GM18951 (cell line): ENCODE measurements around the gene TRIM33.

Experiments used
- POLR2A ChIP-seq: IDR thresholded peaks from 4 replicates; pipeline ENCODE4 v1.6.1; 2011; ENCODE audit warnings: mild to moderate bottlenecking; ENCODE audit not compliant: insufficient read length, insufficient read depth; ENCODE audit errors: extremely low read depth
- in situ Hi-C: fragments of 300-500 bp; cut with MboI; formaldehyde crosslinking; loops from one replicate; pipeline ENCODE4 v1.12.0; 2022; ENCODE audit warnings: low sequenced_read_pairs, mixed read lengths, inconsistent platforms; ENCODE audit not compliant: unreplicated experiment

Gene TRIM33

DNA sequence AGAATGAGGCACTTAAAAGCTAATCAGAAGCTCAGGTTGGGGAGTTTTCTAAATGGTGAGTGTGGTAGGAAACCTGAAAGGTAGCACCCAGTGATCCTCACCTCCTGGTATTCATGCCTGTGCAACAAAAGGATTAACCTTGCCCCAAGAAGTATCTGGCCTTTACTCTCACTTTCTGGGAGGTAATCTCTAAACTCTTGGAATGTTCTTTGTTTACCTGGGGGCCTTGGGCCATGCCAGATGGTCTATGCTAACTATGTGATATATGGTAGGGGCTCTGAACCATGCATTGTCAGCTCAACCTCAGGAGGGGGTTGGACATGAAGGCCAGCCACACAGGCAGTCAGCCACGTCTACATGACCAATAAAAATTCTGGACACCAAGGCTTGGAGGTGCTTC lies 24.4 kb upstream of the TRIM33 start:
- in situ Hi-C loops, result loop anchor here (10.0 kb wide), 1 partner anchor 161 kb away; no protein-coding TSS in a partner anchor
- no peak for TF ChIP-seq POLR2A

DNA sequence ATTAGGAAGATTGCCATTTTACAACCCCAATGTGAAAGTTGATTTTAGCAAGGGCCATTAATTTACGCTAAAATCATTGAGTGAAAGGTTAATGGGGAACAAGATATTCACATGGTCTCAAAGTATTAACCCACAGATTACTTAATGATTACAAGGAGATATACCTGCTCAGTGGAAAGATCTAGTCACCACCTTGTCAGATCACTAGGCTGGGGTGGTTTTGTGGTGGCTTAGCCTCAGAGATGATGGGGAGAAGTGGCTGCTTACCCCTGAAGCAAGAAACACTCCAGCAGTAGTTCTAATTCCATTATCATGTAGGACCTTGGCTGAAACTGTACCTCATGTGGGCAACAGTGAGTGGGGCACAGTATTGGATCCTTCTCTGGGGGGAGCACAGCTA lies 20.1 kb upstream of the TRIM33 start:
- in situ Hi-C loops, result loop anchor here (10.0 kb wide), 1 partner anchor 156 kb away; no protein-coding TSS in a partner anchor
- TF ChIP-seq POLR2A, result no peak

DNA sequence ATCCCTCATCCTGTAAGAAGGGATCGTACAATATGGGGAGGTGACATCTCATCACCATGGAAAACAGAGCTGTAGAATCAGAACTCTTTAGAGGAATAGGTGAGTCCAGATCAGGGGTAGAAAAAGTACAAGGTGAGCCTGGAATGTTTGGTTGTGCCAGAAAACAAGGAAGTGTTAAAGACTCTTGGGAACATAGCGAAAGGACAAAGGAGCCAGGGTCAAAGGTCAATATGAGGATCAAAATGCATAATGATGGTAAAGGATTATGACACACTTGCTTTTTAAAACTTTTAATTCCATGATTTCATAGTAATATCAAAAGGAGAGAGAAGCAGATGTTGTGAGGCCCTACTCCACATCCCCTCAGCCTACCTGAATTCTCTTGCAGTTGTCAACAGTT lies 19.2 kb upstream of the TRIM33 start:
- in situ Hi-C loops, result loop anchor here (10.0 kb wide), 1 partner anchor 155 kb away; no protein-coding TSS in a partner anchor
- no peak for TF ChIP-seq POLR2A

DNA sequence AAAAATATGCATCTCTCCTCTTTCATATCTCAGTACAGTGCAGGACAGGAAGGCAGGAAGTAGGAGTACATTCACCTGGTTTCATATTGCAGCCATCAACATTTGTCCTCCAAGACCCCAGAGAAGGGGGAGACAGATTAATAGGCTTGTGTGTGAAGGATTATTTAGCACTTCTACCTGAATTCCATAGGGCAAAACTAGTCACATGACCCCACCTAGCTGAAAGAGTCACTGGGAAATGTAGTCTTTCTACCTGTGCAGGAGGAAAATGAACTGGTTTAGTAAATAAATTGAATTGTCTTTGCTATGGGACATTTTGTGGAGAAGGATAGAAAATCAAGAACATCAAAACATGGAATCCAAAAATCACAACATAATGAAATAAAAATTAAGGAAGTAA lies 13.9 kb upstream of the TRIM33 start:
- no peak for TF ChIP-seq POLR2A
- in situ Hi-C loops, result no loop called here

DNA sequence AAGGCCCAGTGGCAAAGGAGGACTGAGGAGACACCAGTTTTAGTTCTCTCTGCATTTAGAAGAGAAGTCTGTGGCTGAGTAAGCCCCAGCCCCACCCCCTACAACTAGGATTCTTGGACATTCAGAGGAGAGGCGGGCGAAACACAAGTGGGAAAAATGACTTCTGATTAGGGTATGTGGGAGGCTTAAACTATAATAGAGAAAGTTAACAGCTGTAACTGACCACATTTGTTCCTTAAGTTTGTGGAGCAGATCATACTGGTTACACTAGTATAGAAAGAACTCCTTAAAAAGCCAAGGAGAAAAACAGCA lies 11.2 kb upstream of the TRIM33 start:
- TF ChIP-seq POLR2A, result no peak
- in situ Hi-C loops, result no loop called here

DNA sequence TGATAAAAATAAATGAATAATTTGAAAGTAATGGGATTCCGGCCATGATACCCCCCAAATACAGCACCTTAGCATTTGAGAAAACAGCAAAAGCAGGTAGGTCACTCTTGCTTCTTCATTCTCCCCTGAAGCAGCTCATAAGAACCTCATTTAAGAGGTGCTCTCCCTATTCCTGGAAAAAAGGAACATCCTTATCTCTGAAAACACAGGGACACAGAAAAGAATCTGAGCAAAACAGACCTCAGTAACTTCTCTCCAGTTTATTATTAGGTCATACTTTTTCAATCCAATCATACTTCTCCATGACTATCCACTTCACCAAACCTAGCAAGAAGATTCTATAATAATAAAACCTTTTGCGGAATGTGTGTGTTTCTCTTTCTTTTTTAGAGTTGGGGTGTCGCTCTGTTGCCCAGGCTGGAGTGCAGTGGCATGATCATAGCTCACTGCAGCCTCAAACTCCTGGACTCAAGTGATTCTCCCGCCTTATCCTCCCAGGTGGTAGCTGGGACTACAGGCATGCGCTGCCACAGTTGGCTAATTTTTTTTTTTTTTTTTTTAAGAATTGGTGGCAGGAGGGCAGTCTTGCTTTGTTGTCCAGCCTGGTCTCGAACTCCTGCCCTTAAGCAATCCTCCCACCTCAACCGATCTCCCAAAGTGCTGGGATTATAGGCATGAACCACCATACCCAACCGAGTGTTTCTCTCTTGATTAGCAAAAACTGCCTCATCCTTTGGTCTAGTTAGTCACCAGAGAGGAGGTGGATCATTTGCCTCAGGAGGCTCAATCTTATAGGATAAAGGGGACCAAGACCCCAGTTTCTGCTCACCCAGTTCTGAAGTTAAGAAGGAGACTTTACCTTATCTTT lies 10.6 kb upstream of the TRIM33 start:
- in situ Hi-C loops, result no loop called here
- no peak for TF ChIP-seq POLR2A

DNA sequence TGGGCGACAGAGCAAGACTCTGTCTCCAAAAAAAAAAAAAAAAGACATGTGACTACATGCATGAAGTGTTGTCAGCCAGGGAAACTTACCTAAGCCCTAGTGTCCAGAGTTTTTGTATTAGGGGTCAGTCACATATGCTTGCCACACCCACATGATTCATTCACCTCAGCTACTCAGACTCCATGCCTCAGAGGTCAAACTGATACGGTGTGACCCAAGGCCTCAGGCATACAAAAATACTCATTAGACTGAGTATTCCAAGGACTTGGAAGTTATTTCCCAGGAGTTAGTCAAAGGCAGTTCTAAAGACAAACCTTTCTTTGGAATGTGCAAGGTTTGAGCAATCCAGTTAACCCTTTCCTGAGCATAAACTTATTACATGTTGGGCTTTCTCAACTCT lies 6.3 kb upstream of the TRIM33 start:
- in situ Hi-C loops, result no loop called here
- no peak for TF ChIP-seq POLR2A

DNA sequence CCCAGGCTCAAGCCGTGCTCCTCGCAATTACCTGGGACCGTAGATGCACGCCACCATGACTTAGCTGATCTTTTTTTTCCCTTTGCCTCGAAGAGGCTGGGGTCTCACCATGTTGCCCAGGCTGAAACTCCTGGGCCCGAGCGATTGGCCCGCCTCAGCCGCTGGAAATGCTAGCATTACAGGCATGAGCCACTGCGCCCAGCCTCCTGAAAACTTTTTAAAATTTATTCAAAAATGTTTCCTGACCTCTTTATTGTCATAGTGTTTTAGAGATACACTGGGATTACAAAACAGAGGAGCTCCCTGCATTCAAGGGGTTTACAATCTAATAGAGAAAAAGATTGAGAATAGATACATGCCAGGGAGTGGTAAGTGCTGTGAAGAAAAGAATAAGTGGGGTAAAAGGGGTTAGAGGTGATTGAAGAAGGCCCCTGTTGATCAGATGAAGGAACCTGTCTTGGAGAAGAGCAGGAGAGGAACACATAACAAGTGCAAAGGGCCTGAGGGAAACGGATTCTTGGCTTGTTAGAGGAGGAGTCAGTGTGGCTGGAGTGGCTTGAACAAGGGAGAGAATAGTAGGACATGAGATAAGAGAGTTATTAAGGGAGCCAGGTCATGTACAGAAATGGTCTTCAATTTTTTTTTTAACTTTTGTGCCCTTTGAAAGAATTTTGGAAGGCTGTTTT lies 1.7 kb upstream of the TRIM33 start:
- TF ChIP-seq POLR2A, result no peak
- in situ Hi-C loops, result no loop called here

DNA sequence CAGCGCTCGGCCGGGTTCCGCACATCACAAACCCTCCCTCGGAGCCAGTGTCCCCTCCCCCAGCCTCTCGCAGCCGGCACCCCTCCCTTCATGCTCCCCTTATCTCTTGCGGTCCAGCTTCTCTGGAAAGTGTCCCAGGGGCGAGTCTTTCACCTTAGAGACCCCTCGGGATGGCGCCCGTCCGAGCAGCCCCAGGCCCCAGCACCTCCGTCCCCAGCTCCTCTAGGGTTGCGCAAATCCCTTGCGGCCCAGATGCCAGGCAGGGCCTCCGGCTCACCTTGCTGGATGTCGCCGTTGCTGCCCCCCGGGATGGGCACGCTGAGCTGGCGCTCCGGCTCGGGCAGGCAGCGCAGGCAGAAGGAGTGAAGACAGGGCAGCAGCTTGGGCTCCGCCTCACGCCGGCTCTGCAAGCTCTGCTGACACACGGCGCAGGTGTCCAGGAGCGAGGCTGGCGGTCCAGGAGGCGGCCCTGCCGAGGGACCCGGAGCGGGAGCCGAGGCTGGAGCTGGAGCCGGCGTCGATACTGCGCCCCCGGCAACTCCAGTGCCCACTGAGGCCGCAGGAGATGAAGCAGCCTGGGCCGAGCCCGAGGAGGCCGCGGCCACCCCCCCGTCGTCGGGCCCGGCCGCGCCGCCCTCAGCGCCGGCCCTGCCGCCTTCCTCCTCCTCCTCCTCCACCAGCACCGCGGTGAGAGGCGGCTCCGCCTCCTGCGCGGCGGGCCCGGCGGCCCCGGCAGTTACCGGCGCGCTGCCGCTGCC lies 550 bp downstream of the TRIM33 start:
- TF ChIP-seq POLR2A, result no peak
- in situ Hi-C loops, result no loop called here

DNA sequence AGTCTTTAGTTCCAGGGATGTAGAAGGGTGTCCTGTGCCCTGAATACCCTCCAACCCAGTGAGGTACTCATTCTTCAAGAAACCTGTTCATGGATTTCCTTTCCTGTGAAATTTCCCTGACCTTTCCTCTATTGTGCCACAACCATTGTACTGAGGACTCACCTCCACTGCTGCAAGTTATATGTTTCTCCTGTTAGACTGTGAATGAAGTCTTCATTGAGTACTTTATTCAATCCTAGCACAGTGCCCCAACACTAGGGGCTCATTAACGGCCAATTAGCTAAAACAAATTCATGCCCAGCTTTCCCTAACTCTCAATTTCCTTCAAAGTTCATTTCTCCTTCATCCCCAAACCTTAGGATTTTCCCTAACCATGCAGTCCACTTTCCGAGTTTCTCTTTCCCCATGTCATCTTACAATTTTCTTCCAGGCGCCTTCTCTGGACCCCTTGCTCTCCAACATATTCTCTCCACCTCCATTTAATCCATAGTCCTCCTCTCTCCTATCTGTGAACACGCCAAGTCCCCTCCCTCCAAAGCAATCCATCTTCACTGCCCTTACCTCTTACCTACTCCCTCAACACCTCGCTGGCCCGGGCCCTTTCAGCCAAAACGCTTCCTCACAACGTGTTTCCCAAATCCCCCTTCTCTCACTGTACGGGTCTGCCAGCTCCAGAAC lies 1.3 kb downstream of the TRIM33 start:
- in situ Hi-C loops, result no loop called here
- TF ChIP-seq POLR2A, result no peak

DNA sequence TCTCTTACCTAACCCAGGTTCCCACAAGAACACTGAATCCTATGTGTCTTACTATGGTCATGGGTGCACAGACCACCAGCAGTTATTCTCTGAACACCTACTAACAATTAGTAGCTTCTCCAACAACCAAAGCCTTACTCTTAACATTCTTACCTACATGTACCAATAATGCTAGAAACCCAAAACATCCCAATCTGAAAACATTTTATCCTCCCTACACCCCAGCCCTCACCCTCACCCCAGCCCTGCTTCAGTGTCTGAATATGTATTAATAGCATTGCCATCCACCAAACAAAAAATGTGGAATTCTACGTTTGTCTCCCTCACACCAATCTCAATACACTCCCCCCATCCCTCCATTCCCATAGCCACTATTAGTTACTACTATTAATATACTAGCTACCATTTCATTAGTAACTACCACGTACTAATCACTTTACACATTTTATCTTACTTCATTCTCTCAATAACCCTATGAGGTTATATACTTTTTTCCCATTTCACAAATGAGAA lies 2.6 kb downstream of the TRIM33 start:
- in situ Hi-C loops, result no loop called here

DNA sequence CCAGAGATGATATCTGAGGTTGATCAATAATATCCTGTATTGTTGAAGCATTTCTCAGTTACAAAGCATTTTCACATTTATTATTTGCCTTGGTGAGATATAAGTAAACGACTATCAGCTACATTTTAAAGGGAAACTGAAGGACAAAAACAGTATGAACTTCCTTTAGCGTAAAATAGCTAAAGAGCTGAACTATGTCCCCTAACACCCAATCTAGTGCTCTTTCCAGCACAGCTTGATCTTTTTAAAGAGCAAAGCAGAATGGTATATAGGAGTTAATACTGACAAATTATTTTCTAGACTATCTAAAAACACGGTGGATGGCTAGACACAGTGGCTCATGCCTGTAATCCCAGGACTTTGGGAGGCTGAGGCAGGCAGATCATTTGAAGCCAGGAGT lies 3.5 kb downstream of the TRIM33 start:
- in situ Hi-C loops, result no loop called here
- no peak for TF ChIP-seq POLR2A

More for the DNA sequence above, 2.6 kb downstream of the TRIM33 start:
- no peak for TF ChIP-seq POLR2A

DNA sequence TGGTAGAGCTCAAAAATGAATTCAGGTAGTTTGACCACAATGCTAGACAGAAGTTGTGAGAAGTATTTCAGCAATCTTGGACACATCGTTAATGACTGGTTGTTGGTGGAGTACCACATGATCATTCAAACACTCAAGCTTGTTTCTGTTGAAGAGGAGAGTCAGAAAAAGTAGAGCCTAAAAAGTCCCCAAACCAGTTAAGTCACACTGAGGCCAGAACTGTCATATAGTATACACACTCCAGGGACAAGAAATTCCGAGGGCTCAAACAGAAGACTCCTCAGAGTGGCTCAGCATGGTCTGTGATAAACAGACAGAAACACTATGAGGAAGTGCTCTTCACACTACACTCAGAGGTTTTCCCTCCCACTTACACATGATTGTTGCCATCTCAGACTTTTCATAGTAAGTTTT lies 5.8 kb downstream of the TRIM33 start:
- TF ChIP-seq POLR2A, result no peak
- in situ Hi-C loops, result no loop called here
